T-cell (primary cell): ENCODE results near the gene IFI6. TPM values are rescaled to one million over a fixed set of nuclear protein-coding genes. Genes with fewer than 3 reads are reported as not detected.
"Not testable (repeated sequence)": the region's sequence is repeated elsewhere in the genome, so short reads cannot be mapped to it uniquely, and the experiment has no call there.

Experiments
- ATAC-seq, 4 experiments: fragments of 200-7000 bp in 3 of 4; fragments of 150-1000 bp in 1 of 4; cut with Tn5 transposase; replicated peaks in 1 of 4; 1 replicate in 3 of 4; 2 replicates in 1 of 4; pipeline ENCODE4 v1.10.0; 2021; ENCODE audit warnings: moderate library complexity in 3 of 4, mild to moderate bottlenecking in 2 of 4, moderate number of reproducible peaks in 1 of 4
- CTCF ChIA-PET, 2 donors: fragments of 300-600 bp; sonication (Branson Sonifier 250); formaldehyde crosslinking; loops; one replicate each; lab custom pipeline; 2022; ENCODE audit warnings: antibody characterized with exemption in 2 of 2; lab: Charles Lee
- POLR2A ChIA-PET, 2 donors: fragments of 300-600 bp; sonication (Branson Sonifier 250); formaldehyde crosslinking; loops; one replicate each; lab custom pipeline; 2022; ENCODE audit warnings: antibody characterized with exemption in 2 of 2; lab: Charles Lee
- DNase-seq, 35 experiments: peaks; one replicate each; pipeline versions ENCODE4 v3.0.0 to v3.0.0-alpha.2; 2013 to 2023
- H3K27ac ChIP-seq: one replicate; pipeline ENCODE4 v1.5.1; 2013; ENCODE audit warnings: low read length
- H3K27me3 ChIP-seq, 2 experiments: replicated peaks in 1 of 2; 1 replicate in 1 of 2; 2 replicates in 1 of 2; pipeline versions ENCODE4 v1.6.1 to v1.7.0; 2013; ENCODE audit warnings: low read length in 1 of 2, mixed read lengths in 1 of 2; ENCODE audit not compliant: control insufficient read depth in 2 of 2, insufficient read depth in 2 of 2; ENCODE audit errors: extremely low read depth in 1 of 2
- H3K36me3 ChIP-seq, 2 donors: 1 replicate in 1 of 2; 2 replicates in 1 of 2; pipeline versions ENCODE4 v1.6.1 to v1.7.0; 2013; ENCODE audit warnings: low read length in 1 of 2; ENCODE audit not compliant: control insufficient read depth in 2 of 2, insufficient read depth in 1 of 2; ENCODE audit errors: extremely low read depth in 1 of 2
- H3K4me1 ChIP-seq, 2 experiments: 1 replicate in 1 of 2; 2 replicates in 1 of 2; pipeline versions ENCODE4 v1.6.1 to v1.7.0; 2013; ENCODE audit warnings: low read length in 2 of 2, mixed read lengths in 1 of 2; ENCODE audit not compliant: insufficient read depth in 2 of 2, control insufficient read depth in 1 of 2; ENCODE audit errors: extremely low read depth in 1 of 2
- H3K4me3 ChIP-seq, 2 donors: 1 replicate in 1 of 2; 2 replicates in 1 of 2; pipeline versions ENCODE4 v1.5.1 to v1.7.0; 2013; ENCODE audit warnings: mild to moderate bottlenecking in 2 of 2, low read length in 1 of 2, moderate library complexity in 1 of 2; ENCODE audit not compliant: control insufficient read depth in 1 of 2; ENCODE audit errors: extremely low read depth in 1 of 2
- H3K9me3 ChIP-seq: 2 replicates; pipeline ENCODE4 v1.7.0; 2013
- H3K27ac Mint-ChIP-seq, 2 donors: one replicate each; pipeline ENCODE4 v1.8.0; 2020 to 2021; ENCODE audit warnings: mild to moderate bottlenecking in 2 of 2, mixed read lengths in 2 of 2
- H3K27me3 Mint-ChIP-seq, 2 donors: one replicate each; pipeline ENCODE4 v1.8.0; 2021 to 2022; ENCODE audit warnings: mixed read lengths in 2 of 2
- H3K36me3 Mint-ChIP-seq: one replicate; pipeline ENCODE4 v1.8.0; 2021; ENCODE audit warnings: mixed read lengths
- H3K4me1 Mint-ChIP-seq, 3 donors: one replicate each; pipeline ENCODE4 v1.8.0; 2020 to 2022; ENCODE audit warnings: mixed read lengths in 3 of 3, mild to moderate bottlenecking in 1 of 3
- H3K4me3 Mint-ChIP-seq, 3 donors: one replicate each; pipeline ENCODE4 v1.8.0; 2020 to 2022; ENCODE audit warnings: mild to moderate bottlenecking in 3 of 3, mixed read lengths in 3 of 3, moderate library complexity in 3 of 3
- H3K9me3 Mint-ChIP-seq, 3 donors: one replicate each; pipeline ENCODE4 v1.8.0; 2020 to 2022; ENCODE audit warnings: mixed read lengths in 3 of 3
- WGBS: methylation state at CpG from one replicate; pipeline ENCODE4 v1.1.5; 2013; ENCODE audit warnings: missing lambda C conversion rate; ENCODE audit not compliant: insufficient coverage; 5-methylcytosine and 5-hydroxymethylcytosine counted together
- total RNA-seq, 35 experiments: library from RNA in 6 of 35; stranded (reverse) in 6 of 35; fragments of 120-200 nt in 1 of 35; gene quantifications; one replicate each; pipeline versions ENCODE4 v1.2.1 to v1.2.4 and lab custom pipeline; 2013 to 2026

The IFI6 gene
- total RNA-seq, 5 donors from 2014 or later (not counting 1 experiment from before 2014, with no cell fraction given) = 28.2 to 52.1 (median 40.7) TPM

- WGBS = no CpG with 5 or more reads among the region's 2 CpGs
- ATAC-seq (no peak), DNase-seq (no peak)
- H3K27me3 ChIP-seq = peaks cover 0 to 4% of the 10 kb centered on the region in 2 experiments
- ChIA-PET POLR2A (interaction anchor here in 1 of 2 donors (0.6 kb wide), 1 partner anchor 249 kb away, joined by 8 read pairs; no protein-coding TSS in a partner anchor), CTCF (no interaction called here)
- H3K9me3 Mint-ChIP-seq = no peaks in the 10 kb centered on the region
- no peaks in the 10 kb centered on the region for H3K9me3 ChIP-seq
- H3K4me1 Mint-ChIP-seq = peaks cover 0 to 1% (median 0%) of the 10 kb centered on the region in 3 donors
- H3K4me3 ChIP-seq = no peak overlapping the region
- no peaks in the 10 kb centered on the region for H3K36me3 ChIP-seq
- H3K27ac ChIP-seq = no peak overlapping the region
- H3K27ac Mint-ChIP-seq = no peak overlapping the region
- H3K27me3 Mint-ChIP-seq = peaks cover 3 to 4% of the 10 kb centered on the region in 2 donors
- H3K36me3 Mint-ChIP-seq = no peaks in the 10 kb centered on the region
- no peak overlapping the region for H3K4me3 Mint-ChIP-seq
- no peaks in the 10 kb centered on the region for H3K4me1 ChIP-seq
Measured at GRCh38 chr1:27710574-27710973, 38.6 kb upstream of the IFI6 start.

- no CpG with 5 or more reads among the region's 2 CpGs for WGBS
- Mint-ChIP-seq H3K36me3 (no peaks in the 10 kb centered on the region), H3K9me3 (peaks cover 7 to 8% (median 7%) of the 10 kb centered on the region in 3 donors), H3K4me3 (no peak overlapping the region), H3K4me1 (no peaks in the 10 kb centered on the region), H3K27me3 (peaks cover 3 to 8% of the 10 kb centered on the region in 2 donors), H3K27ac (no peak overlapping the region)
- Histone ChIP-seq H3K4me3 (no peak overlapping the region), H3K36me3 (no peaks in the 10 kb centered on the region), H3K27ac (no peak overlapping the region), H3K9me3 (peaks cover 2% of the 10 kb centered on the region), H3K27me3 (peaks cover 0 to 4% of the 10 kb centered on the region in 2 experiments), H3K4me1 (no peaks in the 10 kb centered on the region)
- DNase-seq (no peak), ATAC-seq (no peak)
- ChIA-PET POLR2A (no interaction called here), CTCF (interaction anchor here (0.6 to 0.9 kb wide), 2 partner anchors 36 to 112 kb away, joined by 3 read pairs; no protein-coding TSS in a partner anchor)
Measured at GRCh38 chr1:27705545-27705944, 33.6 kb upstream of the IFI6 start.

GRCh38 chr1:27704958-27705357 is 33.0 kb upstream of the IFI6 start:
- Histone ChIP-seq H3K27ac (no peak overlapping the region), H3K4me1 (no peaks in the 10 kb centered on the region), H3K9me3 (peaks cover 2% of the 10 kb centered on the region), H3K4me3 (no peak overlapping the region), H3K36me3 (no peaks in the 10 kb centered on the region), H3K27me3 (peaks cover 0 to 4% of the 10 kb centered on the region in 2 experiments)
- Mint-ChIP-seq H3K4me1 (no peaks in the 10 kb centered on the region), H3K4me3 (no peak overlapping the region), H3K27ac (no peak overlapping the region), H3K27me3 (peaks cover 3 to 9% of the 10 kb centered on the region in 2 donors), H3K36me3 (no peaks in the 10 kb centered on the region), H3K9me3 (peaks cover 7 to 8% (median 7%) of the 10 kb centered on the region in 3 donors)
- POLR2A ChIA-PET = no interaction called here
- no peak for ATAC-seq
- DNase-seq = no peak
- CTCF ChIA-PET = interaction anchor here (0.6 to 0.9 kb wide), 2 partner anchors 36 to 113 kb away, joined by 3 read pairs; no protein-coding TSS in a partner anchor
- 87% methylated on average over 2 of the region's 4 CpGs for WGBS

GRCh38 chr1:27696835-27697234 is 24.8 kb upstream of the IFI6 start:
- H3K27ac ChIP-seq, H3K36me3 ChIP-seq, H3K4me3 Mint-ChIP-seq, H3K36me3 Mint-ChIP-seq, H3K4me1 Mint-ChIP-seq, H3K4me1 ChIP-seq, DNase-seq, H3K4me3 ChIP-seq, H3K27me3 ChIP-seq, ATAC-seq, H3K9me3 Mint-ChIP-seq, H3K27ac Mint-ChIP-seq, H3K9me3 ChIP-seq, POLR2A ChIA-PET: not testable (repeated sequence)
- CTCF ChIA-PET = interaction anchor here in 1 of 2 donors (0.6 kb wide), 1 partner anchor 1248 kb away, joined by 10 read pairs; no protein-coding TSS in a partner anchor
- peaks cover 10 to 14% of the 10 kb centered on the region in 2 donors for H3K27me3 Mint-ChIP-seq
- 100% methylated on average over 4 of the region's 9 CpGs for WGBS

GRCh38 chr1:27690183-27690582 is 18.2 kb upstream of the IFI6 start:
- no peak overlapping the region for H3K27ac ChIP-seq
- Mint-ChIP-seq H3K36me3 (no peaks in the 10 kb centered on the region), H3K4me1 (peaks cover 0 to 3% (median 0%) of the 10 kb centered on the region in 3 donors), H3K9me3 (no peaks in the 10 kb centered on the region), H3K27ac (no peak overlapping the region), H3K27me3 (no peaks in the 10 kb centered on the region), H3K4me3 (no peak overlapping the region)
- CTCF ChIA-PET = no interaction called here
- ATAC-seq (no peak), DNase-seq (no peak)
- no peak overlapping the region for H3K4me3 ChIP-seq
- no peaks in the 10 kb centered on the region for H3K4me1 ChIP-seq
- H3K36me3 ChIP-seq = no peaks in the 10 kb centered on the region
- no peaks in the 10 kb centered on the region for H3K9me3 ChIP-seq
- POLR2A ChIA-PET = no interaction called here
- H3K27me3 ChIP-seq = peaks cover 0 to 15% of the 10 kb centered on the region in 2 experiments
- 100% methylated on average over 1 of the region's 2 CpGs for WGBS

- POLR2A ChIA-PET = interaction anchor here in 1 of 2 donors (0.6 kb wide), 1 partner anchor 526 kb away, joined by 7 read pairs; no protein-coding TSS in a partner anchor
- Histone ChIP-seq H3K9me3 (no peaks in the 10 kb centered on the region), H3K4me1 (no peaks in the 10 kb centered on the region), H3K4me3 (no peak overlapping the region), H3K27me3 (peaks cover 0 to 17% of the 10 kb centered on the region in 2 experiments), H3K27ac (no peak overlapping the region), H3K36me3 (no peaks in the 10 kb centered on the region)
- no peak overlapping the region for H3K4me3 Mint-ChIP-seq
- peaks cover 0 to 3% (median 0%) of the 10 kb centered on the region in 3 donors for H3K4me1 Mint-ChIP-seq
- no peaks in the 10 kb centered on the region for H3K9me3 Mint-ChIP-seq
- no peaks in the 10 kb centered on the region for H3K36me3 Mint-ChIP-seq
- H3K27me3 Mint-ChIP-seq = no peaks in the 10 kb centered on the region
- ATAC-seq = no peak
- DNase-seq = no peak
- no peak overlapping the region for H3K27ac Mint-ChIP-seq
- CTCF ChIA-PET = interaction anchor here (0.6 to 1.8 kb wide), 3 partner anchors 20 to 1411 kb away, joined by 3 to 4 read pairs (median 3); no protein-coding TSS in a partner anchor
- WGBS = 89% methylated on average over 1 of the region's 4 CpGs
Measured at GRCh38 chr1:27689423-27690173, 17.6 kb upstream of the IFI6 start.
